DND-41 (cell line): ENCODE measurements around the gene AKT3.

Source experiments
- EZH2 ChIP-seq: IDR thresholded peaks from 3 replicates; pipeline ENCODE4 v1.6.1; 2012; ENCODE audit warnings: borderline replicate concordance, low read depth, mild to moderate bottlenecking, moderate library complexity, low read length, inconsistent platforms; ENCODE audit not compliant: severe bottlenecking
- TF ChIP-seq, protein P1 (sequence below): IDR thresholded peaks from 2 replicates; pipeline ENCODE4 v1.5.1; 2012; ENCODE audit warnings: borderline replicate concordance, low read length, moderate library complexity, mild to moderate bottlenecking; ENCODE audit not compliant: poor library complexity, severe bottlenecking; ENCODE audit errors: extremely low read depth

DNA sequence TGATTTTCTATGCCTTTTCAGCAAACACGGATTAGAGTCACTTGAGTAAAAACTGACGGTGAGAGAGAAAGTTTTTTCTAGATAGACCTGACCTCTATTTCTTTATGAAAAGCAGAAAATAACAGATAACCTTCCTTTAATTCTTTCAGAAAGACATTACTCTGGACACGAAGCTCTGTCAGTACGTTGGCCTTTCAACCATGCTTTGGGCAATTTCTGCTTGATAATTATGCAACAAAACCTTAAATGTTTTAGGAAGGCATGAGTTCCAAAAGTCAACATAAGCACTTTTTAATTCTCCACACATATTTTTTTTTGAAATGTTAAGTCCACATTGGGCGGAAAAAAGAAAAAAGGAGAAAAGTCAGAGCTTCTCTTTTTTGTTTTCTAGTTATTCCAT lies 137.8 kb downstream of the AKT3 start:
- TF ChIP-seq, protein P1, sequence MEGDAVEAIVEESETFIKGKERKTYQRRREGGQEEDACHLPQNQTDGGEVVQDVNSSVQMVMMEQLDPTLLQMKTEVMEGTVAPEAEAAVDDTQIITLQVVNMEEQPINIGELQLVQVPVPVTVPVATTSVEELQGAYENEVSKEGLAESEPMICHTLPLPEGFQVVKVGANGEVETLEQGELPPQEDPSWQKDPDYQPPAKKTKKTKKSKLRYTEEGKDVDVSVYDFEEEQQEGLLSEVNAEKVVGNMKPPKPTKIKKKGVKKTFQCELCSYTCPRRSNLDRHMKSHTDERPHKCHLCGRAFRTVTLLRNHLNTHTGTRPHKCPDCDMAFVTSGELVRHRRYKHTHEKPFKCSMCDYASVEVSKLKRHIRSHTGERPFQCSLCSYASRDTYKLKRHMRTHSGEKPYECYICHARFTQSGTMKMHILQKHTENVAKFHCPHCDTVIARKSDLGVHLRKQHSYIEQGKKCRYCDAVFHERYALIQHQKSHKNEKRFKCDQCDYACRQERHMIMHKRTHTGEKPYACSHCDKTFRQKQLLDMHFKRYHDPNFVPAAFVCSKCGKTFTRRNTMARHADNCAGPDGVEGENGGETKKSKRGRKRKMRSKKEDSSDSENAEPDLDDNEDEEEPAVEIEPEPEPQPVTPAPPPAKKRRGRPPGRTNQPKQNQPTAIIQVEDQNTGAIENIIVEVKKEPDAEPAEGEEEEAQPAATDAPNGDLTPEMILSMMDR, result no peak
- TF ChIP-seq EZH2, result no peak
